Left cardiac atrium (tissue), 4 donors: ENCODE measurements around the gene FA2H. TPM values are rescaled to one million over a fixed set of nuclear protein-coding genes. Genes with fewer than 3 reads are reported as not detected.
"Not testable (repeated sequence)": the region's sequence is repeated elsewhere in the genome, so short reads cannot be mapped to it uniquely, and the experiment has no call there.

Experiments
- ATAC-seq, 2 donors: fragments of 200-7000 bp; cut with Tn5 transposase; one replicate each; pipeline ENCODE4 v1.9.1; 2020; ENCODE audit warnings: mild to moderate bottlenecking in 2 of 2, moderate library complexity in 2 of 2
- DNase-seq: peaks from one replicate; pipeline ENCODE4 v3.0.0-alpha.2; 2020
- intact Hi-C, 2 donors: fragments of 100-400 bp; cut with DNase I; formaldehyde crosslinking; loops; one replicate each; pipeline versions ENCODE4 v1.14.1 to v1.15.1; 2022 to 2023
- total RNA-seq, 2 donors: library from RNA; stranded (reverse); fragmentation: NEBNext Ultra II Directional; extraction: Animal tissue kit (Norgen Biotek cat#: 25700); gene quantifications; one replicate each; pipeline ENCODE4 v1.2.1, GENCODE V29; 2021
- donor health status: DM: no; HTN: yes; CAD: no.
- donor health status: DM: no; HTN: yes; CAD: no; lungs with severe emphysema.
- donor health status: DM: yes; HTN: yes; CAD: no.
- donor health status: Dilated cardiomyopathy.

FA2H gene
- total RNA-seq, 2 donors from 2014 or later, result 0.29 to 0.31 TPM

DNA sequence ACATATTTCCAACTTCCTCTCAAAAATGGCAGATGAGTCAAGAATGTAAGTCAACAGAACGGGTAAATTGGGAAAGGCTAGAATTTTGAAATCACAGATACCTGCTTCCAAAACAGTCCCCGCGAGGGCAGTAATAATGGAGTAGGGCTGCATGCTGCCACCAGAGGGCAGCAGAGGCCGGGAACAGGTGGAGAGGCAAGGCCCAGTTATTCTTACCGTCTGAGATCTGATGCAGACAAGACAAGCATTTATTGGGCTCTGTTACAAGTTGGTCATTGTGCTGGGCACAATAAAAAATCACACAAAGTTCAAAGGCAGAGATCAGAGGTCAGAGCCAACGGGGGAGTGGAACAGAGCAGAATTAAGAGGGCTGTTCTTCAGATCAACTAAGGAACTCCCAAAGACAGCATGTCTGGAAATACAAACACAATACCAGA, 65.2 kb downstream of the FA2H start:
- peak; percentile 92 to 95 for ATAC-seq
- intact Hi-C loops, result loop anchor here in 1 of 2 donors (2.0 to 10.0 kb wide), 3 partner anchors 103 to 425 kb away; no protein-coding TSS in a partner anchor
- DNase-seq, result peak; percentile 75

GRCh38 chr16:74700438-74701225, 74.0 kb downstream of the FA2H start, which contains the start of gene MLKL:
TSS of gene MLKL (minus strand) at chr16:74700862. CDS start at chr16:74695757, 5,105 bp downstream.
- DNase-seq (peak; percentile 79), ATAC-seq (peak; percentile 66 to 85)
- intact Hi-C loops, result loop anchor here in 1 of 2 donors (10.0 kb wide), 1 partner anchor 434 kb away; no protein-coding TSS in a partner anchor

GRCh38 chr16:74700116-74700437, 74.5 kb downstream of the FA2H start:
- peak in 1 of 2 donors; percentile 42 for ATAC-seq
- DNase-seq, result peak; percentile 45
- intact Hi-C loops, result loop anchor here in 1 of 2 donors (10.0 kb wide), 1 partner anchor 435 kb away; no protein-coding TSS in a partner anchor

DNA sequence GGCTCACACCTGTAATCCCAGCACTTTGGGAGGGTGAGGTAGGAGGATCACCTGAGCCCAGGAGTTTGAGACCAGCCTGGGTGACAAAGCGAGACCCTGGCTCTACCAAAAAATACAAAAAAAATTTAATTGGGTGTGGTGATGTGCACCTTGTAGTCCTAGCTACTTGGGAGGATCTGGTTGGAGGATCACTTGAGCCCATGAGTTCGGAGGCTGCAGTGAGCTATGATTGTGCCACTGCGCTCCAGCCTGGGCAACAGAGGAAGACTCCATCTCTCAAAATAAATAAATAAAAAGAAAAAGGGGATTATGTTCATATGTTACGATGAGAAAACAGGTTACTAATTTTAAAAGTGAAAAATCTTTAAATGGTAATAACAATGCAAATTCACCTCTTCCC, 75.0 kb downstream of the FA2H start:
- intact Hi-C loops, result loop anchor here in 1 of 2 donors (10.0 kb wide), 1 partner anchor 435 kb away; no protein-coding TSS in a partner anchor
- no peak for ATAC-seq
- DNase-seq, result no peak

GRCh38 chr16:74698222-74698621, 76.4 kb downstream of the FA2H start:
- ATAC-seq, result no peak
- intact Hi-C loops, result no loop called here
- DNase-seq, result no peak

DNA sequence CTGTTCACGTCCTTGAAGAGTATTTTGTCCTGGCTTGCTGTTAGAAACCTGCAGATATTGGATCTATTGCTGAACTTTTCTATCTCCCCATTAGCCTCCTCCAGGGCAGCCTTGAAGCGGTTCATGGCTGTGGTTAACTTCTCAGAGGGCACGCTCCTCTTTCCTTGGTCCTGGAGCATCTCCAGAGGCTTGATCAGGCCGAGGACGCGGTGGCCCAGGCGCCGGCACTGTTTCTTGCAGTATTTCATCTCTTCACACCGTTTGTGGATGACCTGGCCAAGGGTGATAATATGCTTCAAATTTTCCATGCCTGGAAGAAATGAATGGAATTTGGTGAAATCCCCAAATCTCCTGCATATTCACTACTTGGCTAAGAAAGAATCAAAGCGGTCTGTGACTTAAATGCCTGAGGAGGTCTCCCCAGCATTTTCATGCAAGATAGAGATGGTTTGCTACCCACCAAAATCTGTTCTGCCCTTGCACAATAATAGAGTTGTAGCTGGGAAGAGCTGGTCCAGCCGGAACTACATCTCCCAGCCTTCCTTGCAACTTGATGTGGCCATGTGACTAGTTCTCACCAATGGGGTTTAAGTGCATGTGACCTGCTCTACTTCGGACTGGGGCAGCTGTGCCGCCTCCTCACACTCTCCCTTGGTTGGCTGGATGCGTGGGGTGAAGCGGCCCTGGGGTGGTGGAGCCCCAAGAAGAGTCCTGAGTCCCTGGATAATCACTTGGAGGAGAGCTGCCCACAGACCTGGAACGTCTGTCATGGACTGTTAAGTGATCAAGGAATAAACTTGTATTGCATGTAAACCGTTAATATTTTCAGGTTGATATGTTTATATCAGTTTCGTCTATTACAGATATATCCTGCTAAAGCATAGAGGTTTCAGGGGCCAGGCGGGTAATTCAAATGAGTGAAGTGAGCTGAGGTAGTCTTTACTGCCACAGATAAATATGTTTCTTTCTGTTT, 78.9 kb downstream of the FA2H start:
- DNase-seq (peak; percentile 80), ATAC-seq (peak; percentile 96 to 97)
- intact Hi-C loops, result no loop called here

- DNase-seq, result no peak
- intact Hi-C loops, result no loop called here
Measured at GRCh38 chr16:74691093-74691855, 83.3 kb downstream of the FA2H start.

GRCh38 chr16:74682556-74682955, 92.1 kb downstream of the FA2H start:
- ATAC-seq (no peak), DNase-seq (no peak)
- intact Hi-C loops, result no loop called here

More at GRCh38 chr16:74691093-74691855, 83.3 kb downstream of the FA2H start:
- no peak for ATAC-seq

- intact Hi-C loops, result no loop called here
- no peak for ATAC-seq
- DNase-seq, result no peak
Measured at GRCh38 chr16:74680681-74681080, 93.9 kb downstream of the FA2H start.

- ATAC-seq (peak in 1 of 2 donors; percentile 55), DNase-seq (no peak)
- intact Hi-C loops, result no loop called here
Measured at GRCh38 chr16:74679983-74680382, 94.6 kb downstream of the FA2H start.

DNA sequence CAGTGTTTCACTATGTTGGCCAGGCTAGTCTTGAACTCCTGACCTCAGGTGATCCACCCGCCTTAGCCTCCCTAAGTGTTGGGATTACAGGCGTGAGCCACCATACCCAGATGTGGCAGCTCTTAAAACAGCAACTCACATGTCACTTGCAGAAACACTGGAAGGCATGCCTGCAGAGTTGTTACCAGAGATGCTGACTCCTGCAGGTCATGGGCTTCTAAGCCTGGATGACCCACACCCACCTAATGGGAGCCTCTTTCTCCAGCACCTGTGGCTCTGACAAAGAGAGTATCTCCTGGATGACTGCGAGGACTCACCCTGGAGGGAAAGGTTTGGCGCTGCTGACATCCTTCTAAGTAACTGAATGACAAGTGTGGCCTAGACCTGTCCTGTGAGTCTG, 96.8 kb downstream of the FA2H start:
- DNase-seq (no peak), ATAC-seq (no peak)
- intact Hi-C loops, result no loop called here

DNA sequence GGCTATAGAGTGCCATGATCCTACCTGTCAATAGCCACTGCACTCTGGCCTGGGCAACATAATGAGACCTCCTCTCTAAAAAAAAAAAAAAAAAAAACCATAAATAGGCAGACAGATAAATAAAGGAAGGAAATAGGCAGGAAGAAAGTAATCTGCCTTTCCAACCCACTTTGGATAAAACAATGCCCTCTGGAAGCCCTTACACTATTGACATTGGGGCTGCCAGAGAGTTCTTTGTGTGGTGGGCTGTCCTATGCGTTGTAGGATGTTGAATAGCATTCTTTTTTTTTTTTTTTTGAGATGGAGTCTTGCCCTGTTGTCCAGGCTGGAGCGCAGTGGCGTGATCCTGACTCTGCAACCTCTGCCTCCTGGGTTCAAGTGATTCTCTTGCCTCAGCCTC, 100.7 kb downstream of the FA2H start:
- DNase-seq, result no peak
- intact Hi-C loops, result no loop called here
- ATAC-seq, result no peak

- intact Hi-C loops, ATAC-seq, DNase-seq: not testable (repeated sequence)
Measured at GRCh38 chr16:74668877-74669276, 105.7 kb downstream of the FA2H start.

- intact Hi-C loops, result no loop called here
- ATAC-seq (peak in 1 of 2 donors; percentile 22), DNase-seq (peak; percentile 41)
Measured at GRCh38 chr16:74667255-74667700, 107.3 kb downstream of the FA2H start.

DNA sequence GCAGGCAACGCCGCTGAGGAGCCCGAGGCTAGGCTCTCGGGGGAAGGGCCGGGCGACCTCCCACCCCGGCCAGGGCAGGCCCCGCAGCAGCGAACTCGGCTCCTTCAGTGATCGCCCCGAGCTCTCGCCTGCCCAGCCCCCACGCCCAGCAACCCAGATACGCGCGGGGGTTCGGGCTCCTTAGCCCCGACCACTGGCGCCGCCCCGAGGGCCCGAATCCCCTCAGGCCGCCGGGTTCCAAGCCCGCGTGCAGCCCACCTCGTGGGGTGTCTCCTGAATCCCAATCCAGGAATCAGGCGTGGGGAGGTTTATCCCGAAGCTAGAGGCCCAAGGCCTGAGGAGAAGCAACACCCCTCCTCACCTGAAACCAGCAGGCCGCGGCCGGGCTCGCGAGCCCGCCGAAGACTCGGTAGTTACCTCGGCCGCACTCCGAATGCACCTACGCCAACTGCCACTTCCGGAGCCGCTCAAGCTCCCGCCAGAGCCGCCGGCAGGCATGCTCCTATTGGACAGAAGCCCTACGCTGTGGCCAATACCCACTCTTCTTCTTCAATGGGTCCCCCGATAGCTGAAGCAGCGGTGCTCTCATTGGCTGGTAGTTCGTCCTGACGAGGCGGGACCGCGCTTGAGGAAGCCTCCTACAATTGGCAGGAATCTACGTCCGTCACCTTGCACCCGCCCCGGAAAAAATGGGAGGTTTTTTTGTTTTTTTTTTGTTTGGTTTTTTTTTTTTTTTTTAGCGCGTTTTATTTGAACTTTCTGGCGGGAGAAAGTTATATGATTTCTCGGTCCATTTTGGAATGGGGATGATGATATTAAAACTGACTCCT, 108.0 kb downstream of the FA2H start, which contains the start of gene RFWD3:
Gene RFWD3, minus strand, starts transcription at position 453 of the 830 bp plus-strand sequence. CDS start 5,428 bp downstream, outside the sequence.
- DNase-seq, result peak; percentile 97
- intact Hi-C loops, result no loop called here
- ATAC-seq, result peak; percentile 100

- intact Hi-C loops, result no loop called here
- DNase-seq, result no peak
- ATAC-seq, result no peak
Measured at GRCh38 chr16:74666010-74666421, 108.6 kb downstream of the FA2H start.
